Nephron (organoid): ENCODE measurements around the gene PTPRM.

Source experiments
- H3K27ac Mint-ChIP-seq, 3 experiments: 2 replicates each; pipeline ENCODE4 v1.8.0; 2020; ENCODE audit warnings: mixed read lengths in 3 of 3, mild to moderate bottlenecking in 2 of 3, moderate library complexity in 1 of 3
- H3K27me3 Mint-ChIP-seq: 2 replicates; pipeline ENCODE4 v1.8.0; 2021; ENCODE audit warnings: low read depth, mild to moderate bottlenecking, moderate library complexity, mixed read lengths
- H3K36me3 Mint-ChIP-seq: 2 replicates; pipeline ENCODE4 v1.8.0; 2020; ENCODE audit warnings: low read depth, mixed read lengths
- H3K4me1 Mint-ChIP-seq: 2 replicates; pipeline ENCODE4 v1.8.0; 2020; ENCODE audit warnings: mixed read lengths
- H3K4me3 Mint-ChIP-seq, 3 experiments: 2 replicates each; pipeline ENCODE4 v1.8.0; 2020; ENCODE audit warnings: mild to moderate bottlenecking in 3 of 3, mixed read lengths in 3 of 3, moderate library complexity in 2 of 3
- H3K9me3 Mint-ChIP-seq: 2 replicates; pipeline ENCODE4 v1.8.0; 2020; ENCODE audit warnings: mixed read lengths
- TF ChIP-seq, protein P1 (sequence below), 3 experiments: fragments of 200-600 bp; sonication (generic); IDR thresholded peaks; one replicate each; pipeline ENCODE4 v1.5.0; 2021; ENCODE audit warnings: antibody characterized with exemption in 3 of 3; ENCODE audit not compliant: unreplicated experiment in 3 of 3

Gene PTPRM

GRCh38 chr18:7775843-7776242 lies 208.7 kb downstream of the PTPRM start:
- Mint-ChIP-seq H3K27ac (no peak overlapping the region), H3K36me3 (no peaks in the 10 kb centered on the region), H3K27me3 (peaks cover 4% of the 10 kb centered on the region), H3K4me1 (peaks cover 5% of the 10 kb centered on the region), H3K9me3 (no peaks in the 10 kb centered on the region), H3K4me3 (no peak overlapping the region)
- TF ChIP-seq, protein P1, sequence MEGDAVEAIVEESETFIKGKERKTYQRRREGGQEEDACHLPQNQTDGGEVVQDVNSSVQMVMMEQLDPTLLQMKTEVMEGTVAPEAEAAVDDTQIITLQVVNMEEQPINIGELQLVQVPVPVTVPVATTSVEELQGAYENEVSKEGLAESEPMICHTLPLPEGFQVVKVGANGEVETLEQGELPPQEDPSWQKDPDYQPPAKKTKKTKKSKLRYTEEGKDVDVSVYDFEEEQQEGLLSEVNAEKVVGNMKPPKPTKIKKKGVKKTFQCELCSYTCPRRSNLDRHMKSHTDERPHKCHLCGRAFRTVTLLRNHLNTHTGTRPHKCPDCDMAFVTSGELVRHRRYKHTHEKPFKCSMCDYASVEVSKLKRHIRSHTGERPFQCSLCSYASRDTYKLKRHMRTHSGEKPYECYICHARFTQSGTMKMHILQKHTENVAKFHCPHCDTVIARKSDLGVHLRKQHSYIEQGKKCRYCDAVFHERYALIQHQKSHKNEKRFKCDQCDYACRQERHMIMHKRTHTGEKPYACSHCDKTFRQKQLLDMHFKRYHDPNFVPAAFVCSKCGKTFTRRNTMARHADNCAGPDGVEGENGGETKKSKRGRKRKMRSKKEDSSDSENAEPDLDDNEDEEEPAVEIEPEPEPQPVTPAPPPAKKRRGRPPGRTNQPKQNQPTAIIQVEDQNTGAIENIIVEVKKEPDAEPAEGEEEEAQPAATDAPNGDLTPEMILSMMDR (IDR thresholded peaks at IDR 0.05; ENCODE audit: unreplicated experiment in 3 of 3), result no peak

GRCh38 chr18:7778181-7778580 lies 211.1 kb downstream of the PTPRM start:
- no peak overlapping the region for H3K4me3 Mint-ChIP-seq
- TF ChIP-seq, protein P1 (IDR thresholded peaks at IDR 0.05; ENCODE audit: unreplicated experiment in 3 of 3), result no peak
- H3K27me3 Mint-ChIP-seq, result peaks cover 4% of the 10 kb centered on the region
- no peaks in the 10 kb centered on the region for H3K9me3 Mint-ChIP-seq
- H3K27ac Mint-ChIP-seq, result no peak overlapping the region
- no peaks in the 10 kb centered on the region for H3K4me1 Mint-ChIP-seq
- H3K36me3 Mint-ChIP-seq, result no peaks in the 10 kb centered on the region

DNA sequence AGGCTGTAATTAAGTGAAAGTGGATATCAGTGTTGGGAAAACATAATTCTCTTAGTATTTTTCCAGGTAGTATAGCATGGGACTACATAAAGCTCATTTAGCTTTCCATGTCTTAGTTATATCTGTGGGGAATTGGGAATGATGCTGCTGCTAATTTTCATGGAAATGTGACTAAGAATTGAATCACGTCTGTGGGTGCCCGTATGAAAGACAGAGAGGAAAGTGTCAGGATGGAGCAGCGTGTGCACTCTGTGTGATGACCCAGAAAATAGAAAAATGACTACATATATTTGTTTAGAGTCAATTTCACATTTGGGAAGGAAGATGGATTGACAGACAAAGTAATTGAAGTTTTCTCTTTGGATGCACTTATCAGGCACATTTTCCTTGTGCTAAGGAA lies 212.1 kb downstream of the PTPRM start:
- Mint-ChIP-seq H3K27ac (no peak overlapping the region), H3K9me3 (no peaks in the 10 kb centered on the region), H3K4me3 (no peak overlapping the region), H3K4me1 (no peaks in the 10 kb centered on the region), H3K27me3 (peaks cover 4% of the 10 kb centered on the region), H3K36me3 (no peaks in the 10 kb centered on the region)
- TF ChIP-seq, protein P1 (IDR thresholded peaks at IDR 0.05; ENCODE audit: unreplicated experiment in 3 of 3), result no peak

GRCh38 chr18:7784171-7784570 lies 217.1 kb downstream of the PTPRM start:
- Mint-ChIP-seq H3K9me3 (no peaks in the 10 kb centered on the region), H3K27me3 (peaks cover 4% of the 10 kb centered on the region), H3K4me3 (no peak overlapping the region), H3K27ac (no peak overlapping the region), H3K36me3 (no peaks in the 10 kb centered on the region), H3K4me1 (peaks cover 5% of the 10 kb centered on the region)
- TF ChIP-seq, protein P1 (IDR thresholded peaks at IDR 0.05; ENCODE audit: unreplicated experiment in 3 of 3), result no peak

GRCh38 chr18:7786569-7786968 lies 219.5 kb downstream of the PTPRM start:
- no peaks in the 10 kb centered on the region for H3K9me3 Mint-ChIP-seq
- H3K27me3 Mint-ChIP-seq, result no peaks in the 10 kb centered on the region
- H3K36me3 Mint-ChIP-seq, result no peaks in the 10 kb centered on the region
- peaks cover 15% of the 10 kb centered on the region for H3K4me1 Mint-ChIP-seq
- TF ChIP-seq, protein P1 (IDR thresholded peaks at IDR 0.05; ENCODE audit: unreplicated experiment in 3 of 3), result no peak
- no peak overlapping the region for H3K4me3 Mint-ChIP-seq
- no peak overlapping the region for H3K27ac Mint-ChIP-seq

DNA sequence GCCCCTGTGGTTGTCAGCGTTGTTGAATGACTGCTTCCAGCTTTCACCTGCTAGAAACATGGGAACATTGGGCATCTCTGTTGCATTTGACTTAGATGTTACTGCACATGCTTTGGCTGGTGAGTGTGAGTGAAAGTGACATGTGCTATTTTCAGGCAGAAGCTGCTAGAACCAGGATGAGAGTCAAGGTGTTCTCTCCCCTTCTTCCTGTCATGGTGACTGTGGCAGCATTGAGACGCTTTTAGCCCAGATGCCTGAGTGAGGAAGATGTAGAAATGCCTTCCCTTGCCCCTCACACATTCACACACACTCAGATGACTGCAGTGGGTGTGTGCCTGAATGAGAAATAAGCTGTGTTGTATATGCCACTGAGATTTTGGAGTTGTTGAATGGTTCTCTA lies 220.2 kb downstream of the PTPRM start:
- Mint-ChIP-seq H3K27ac (no peak overlapping the region), H3K27me3 (no peaks in the 10 kb centered on the region), H3K9me3 (no peaks in the 10 kb centered on the region), H3K36me3 (no peaks in the 10 kb centered on the region), H3K4me3 (no peak overlapping the region), H3K4me1 (peaks cover 15% of the 10 kb centered on the region)
- TF ChIP-seq, protein P1 (IDR thresholded peaks at IDR 0.05; ENCODE audit: unreplicated experiment in 3 of 3), result no peak
